OCI-LY3 (cell line): ENCODE data around the gene RAB20.
"Not testable (repeated sequence)": the region's sequence is repeated elsewhere in the genome, so short reads cannot be mapped to it uniquely, and the experiment has no call there.

Source experiments
- H2AFZ ChIP-seq: fragments of 200-600, 300-600 bp; shearing (Covaris generic); 2 replicates; pipeline ENCODE4 v1.6.0; 2014; ENCODE audit warnings: antibody characterized with exemption, low read depth, low read length
- H3K27ac ChIP-seq: fragments of 200-600, 300-600 bp; sonication (generic); 2 replicates; pipeline ENCODE4 v1.5.1; 2014; ENCODE audit warnings: mild to moderate bottlenecking, low read length, moderate library complexity, mixed read lengths
- H3K27me3 ChIP-seq: fragments of 200-600, 300-600 bp; sonication (generic); 2 replicates; pipeline ENCODE4 v1.6.1; 2014; ENCODE audit warnings: low read depth, low read length, mixed read lengths
- H3K36me3 ChIP-seq: fragments of 200-600, 300-600 bp; sonication (generic); replicated peaks from 2 replicates; pipeline ENCODE3; 2014; ENCODE audit warnings: low read depth, low read length, mixed read lengths
- H3K4me1 ChIP-seq: fragments of 300-600, 200-600 bp; sonication (generic); 2 replicates; pipeline ENCODE4 v1.6.1; 2014; ENCODE audit warnings: low read length, mixed read lengths
- H3K4me2 ChIP-seq: fragments of 200-600, 300-600 bp; sonication (generic); 2 replicates; pipeline ENCODE4 v1.6.1; 2014; ENCODE audit warnings: low read length, mixed read lengths
- H3K4me3 ChIP-seq: fragments of 300-600, 200-600 bp; sonication (generic); 2 replicates; pipeline ENCODE4 v1.5.1; 2014; ENCODE audit warnings: antibody characterized with exemption, mild to moderate bottlenecking, low read length, moderate library complexity
- H3K79me2 ChIP-seq: fragments of 300-600, 200-600 bp; shearing (Covaris generic); 2 replicates; pipeline ENCODE4 v1.6.1; 2014; ENCODE audit warnings: mild to moderate bottlenecking, low read length, mixed read lengths
- H3K9ac ChIP-seq: fragments of 300-600, 200-600 bp; shearing (Covaris generic); 2 replicates; pipeline ENCODE4 v1.6.0; 2014; ENCODE audit warnings: mild to moderate bottlenecking, low read length, moderate library complexity
- H3K9me3 ChIP-seq: fragments of 200-600, 300-600 bp; shearing (Covaris generic); 2 replicates; pipeline ENCODE4 v1.6.1; 2014; ENCODE audit warnings: low read length, mixed read lengths; ENCODE audit not compliant: insufficient read depth
- H4K20me1 ChIP-seq: fragments of 200-600, 300-600 bp; sonication (generic); 2 replicates; pipeline ENCODE4 v1.6.1; 2016; ENCODE audit warnings: low read length, mixed read lengths; ENCODE audit not compliant: insufficient read depth
- EZH2phosphoT487 ChIP-seq: fragments of 200-600 bp; shearing (Covaris generic); IDR thresholded peaks from 2 replicates; pipeline ENCODE4 v1.6.1; 2018; ENCODE audit warnings: antibody characterized with exemption, mixed run types, low read depth
- TF ChIP-seq, protein P1 (sequence below): fragments of 200-600, 300-600 bp; sonication (generic); IDR thresholded peaks from 2 replicates; pipeline ENCODE4 v1.5.1; 2014; ENCODE audit warnings: antibody characterized with exemption, low read length, low read depth

RAB20 gene

DNA sequence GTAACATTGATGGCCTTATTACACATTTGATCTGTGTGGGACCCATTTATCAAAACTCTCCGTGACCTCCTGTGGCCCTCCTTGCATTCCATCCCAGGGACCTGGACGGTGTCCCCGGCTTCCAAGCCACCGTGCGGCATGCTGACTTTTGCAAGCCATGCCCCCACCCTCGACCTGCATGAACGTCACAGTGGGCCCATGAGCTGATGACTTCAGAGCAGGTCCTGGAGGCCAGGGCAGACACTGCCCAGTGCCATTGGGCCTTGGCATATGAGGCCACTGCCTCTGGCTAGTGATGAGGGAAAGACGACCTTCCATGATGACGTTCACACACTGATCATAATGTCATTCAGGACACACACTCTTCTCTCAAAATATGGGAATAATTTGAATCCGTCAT is 62.8 kb downstream of the RAB20 start:
- 0 out of 2 replicates have a peak, but pooled peaks cover 9% of the 10 kb centered on the region for H3K9me3 ChIP-seq
- no peak overlapping the region for H3K9ac ChIP-seq
- H2AFZ ChIP-seq: no peak overlapping the region
- no peak overlapping the region for H3K4me2 ChIP-seq
- no peaks in the 10 kb centered on the region for H3K36me3 ChIP-seq
- no peak overlapping the region for H3K4me3 ChIP-seq
- H3K79me2 ChIP-seq: no peaks in the 10 kb centered on the region
- no peak overlapping the region for H3K27ac ChIP-seq
- H3K27me3 ChIP-seq: peaks cover 21% of the 10 kb centered on the region
- H3K4me1 ChIP-seq: no peaks in the 10 kb centered on the region
- TF ChIP-seq, protein P1, sequence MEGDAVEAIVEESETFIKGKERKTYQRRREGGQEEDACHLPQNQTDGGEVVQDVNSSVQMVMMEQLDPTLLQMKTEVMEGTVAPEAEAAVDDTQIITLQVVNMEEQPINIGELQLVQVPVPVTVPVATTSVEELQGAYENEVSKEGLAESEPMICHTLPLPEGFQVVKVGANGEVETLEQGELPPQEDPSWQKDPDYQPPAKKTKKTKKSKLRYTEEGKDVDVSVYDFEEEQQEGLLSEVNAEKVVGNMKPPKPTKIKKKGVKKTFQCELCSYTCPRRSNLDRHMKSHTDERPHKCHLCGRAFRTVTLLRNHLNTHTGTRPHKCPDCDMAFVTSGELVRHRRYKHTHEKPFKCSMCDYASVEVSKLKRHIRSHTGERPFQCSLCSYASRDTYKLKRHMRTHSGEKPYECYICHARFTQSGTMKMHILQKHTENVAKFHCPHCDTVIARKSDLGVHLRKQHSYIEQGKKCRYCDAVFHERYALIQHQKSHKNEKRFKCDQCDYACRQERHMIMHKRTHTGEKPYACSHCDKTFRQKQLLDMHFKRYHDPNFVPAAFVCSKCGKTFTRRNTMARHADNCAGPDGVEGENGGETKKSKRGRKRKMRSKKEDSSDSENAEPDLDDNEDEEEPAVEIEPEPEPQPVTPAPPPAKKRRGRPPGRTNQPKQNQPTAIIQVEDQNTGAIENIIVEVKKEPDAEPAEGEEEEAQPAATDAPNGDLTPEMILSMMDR: no peak
- H4K20me1 ChIP-seq: no peaks in the 10 kb centered on the region

DNA sequence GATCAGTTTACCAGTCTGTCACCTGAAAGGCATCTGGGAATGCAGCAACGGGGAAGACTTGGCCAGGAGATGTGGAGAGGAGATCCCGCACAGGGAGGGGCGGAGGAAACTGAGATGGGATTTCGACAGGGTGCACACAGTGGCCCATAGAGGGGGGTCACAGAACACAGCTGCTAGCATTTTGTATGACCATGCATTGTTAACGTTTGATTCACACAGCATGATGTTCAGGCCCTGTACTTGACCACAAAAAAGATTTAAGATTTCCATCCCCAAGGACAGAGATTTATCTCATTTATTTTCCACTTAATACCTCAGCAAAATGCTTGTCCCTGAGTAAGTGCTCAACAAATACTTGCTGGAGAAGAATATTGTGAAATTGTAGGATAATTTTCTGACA is 63.2 kb downstream of the RAB20 start:
- Histone ChIP-seq H3K79me2 (no peaks in the 10 kb centered on the region), H3K9me3 (0 out of 2 replicates have a peak, but pooled peaks cover 9% of the 10 kb centered on the region), H3K27me3 (peaks cover 21% of the 10 kb centered on the region), H3K9ac (no peak overlapping the region), H3K4me2 (no peak overlapping the region), H3K4me1 (no peaks in the 10 kb centered on the region), H4K20me1 (no peaks in the 10 kb centered on the region), H2AFZ (no peak overlapping the region), H3K27ac (no peak overlapping the region), H3K4me3 (no peak overlapping the region), H3K36me3 (no peaks in the 10 kb centered on the region)
- TF ChIP-seq, protein P1: no peak
- no peak for TF ChIP-seq EZH2phosphoT487

DNA sequence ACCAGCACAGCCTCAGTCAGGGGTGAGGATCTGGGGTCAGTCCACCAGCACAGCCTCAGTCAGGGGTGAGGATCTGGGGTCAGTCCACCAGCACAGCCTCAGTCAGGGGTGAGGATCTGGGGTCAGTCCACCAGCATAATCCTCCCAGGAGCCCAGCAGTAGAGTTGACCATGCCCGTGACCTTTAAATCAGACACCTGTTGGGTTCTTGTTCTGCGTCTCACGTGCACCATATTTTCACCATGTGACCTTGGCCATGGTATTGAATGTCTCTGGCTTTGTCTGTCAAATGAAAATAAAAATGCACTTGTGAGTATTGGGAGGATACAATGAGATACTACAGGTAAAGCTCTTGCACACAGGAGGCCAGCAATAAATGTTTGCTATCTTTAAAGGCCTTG is 63.6 kb downstream of the RAB20 start:
- not testable (repeated sequence) for H3K79me2 ChIP-seq, H2AFZ ChIP-seq, H3K27ac ChIP-seq, H3K9me3 ChIP-seq, H3K4me3 ChIP-seq, H4K20me1 ChIP-seq, H3K4me2 ChIP-seq, H3K4me1 ChIP-seq, H3K36me3 ChIP-seq, H3K9ac ChIP-seq
- peaks cover 21% of the 10 kb centered on the region for H3K27me3 ChIP-seq

DNA sequence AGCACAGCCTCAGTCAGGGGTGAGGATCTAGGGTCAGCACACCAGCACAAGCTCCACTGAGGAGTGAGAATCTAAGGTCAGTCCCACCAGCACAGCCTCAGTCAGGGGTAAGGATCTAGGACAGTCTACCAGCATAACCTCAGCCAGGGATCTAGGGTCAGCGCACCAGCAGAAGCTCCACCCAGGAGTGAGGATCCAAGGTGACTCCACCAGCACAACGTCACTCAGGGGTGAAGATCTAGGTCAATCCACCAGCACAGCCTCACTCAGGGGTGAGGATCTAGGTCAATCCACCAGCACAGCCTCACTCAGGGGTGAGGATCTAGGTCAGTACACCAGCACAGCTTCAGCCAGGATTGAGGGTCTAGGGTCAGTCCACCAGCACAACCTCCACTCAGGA is 64.5 kb downstream of the RAB20 start:
- no peak overlapping the region for H3K27ac ChIP-seq
- no peak overlapping the region for H3K4me2 ChIP-seq
- H3K27me3 ChIP-seq: peaks cover 19% of the 10 kb centered on the region
- H4K20me1 ChIP-seq: no peaks in the 10 kb centered on the region
- 0 out of 2 replicates have a peak, but pooled peaks cover 9% of the 10 kb centered on the region for H3K9me3 ChIP-seq
- H3K79me2 ChIP-seq: no peaks in the 10 kb centered on the region
- H3K4me1 ChIP-seq: no peaks in the 10 kb centered on the region
- no peaks in the 10 kb centered on the region for H3K36me3 ChIP-seq
- no peak overlapping the region for H3K4me3 ChIP-seq
- H2AFZ ChIP-seq: no peak overlapping the region
- TF ChIP-seq, protein P1: no peak
- no peak for TF ChIP-seq EZH2phosphoT487
- H3K9ac ChIP-seq: no peak overlapping the region

DNA sequence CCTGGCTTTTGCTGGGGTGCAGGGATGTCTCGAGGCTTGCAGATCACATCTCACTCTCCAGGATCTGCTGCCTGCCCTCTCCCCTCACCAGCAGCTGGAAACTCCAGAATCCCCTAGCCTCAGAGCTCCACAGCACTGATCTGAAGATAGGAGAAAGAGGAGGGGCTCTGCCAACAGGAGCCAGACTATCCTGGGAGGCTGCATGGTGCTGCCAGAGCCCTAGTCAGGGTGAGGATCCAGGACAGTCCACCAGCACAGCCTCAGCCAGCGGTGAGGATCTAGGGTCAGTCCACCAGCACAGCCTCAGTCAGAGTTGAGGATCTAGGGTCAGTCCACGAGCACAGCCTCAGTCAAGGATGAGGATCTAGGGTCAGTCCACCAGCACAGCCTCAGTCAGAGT is 65.2 kb downstream of the RAB20 start:
- H3K4me1 ChIP-seq: no peaks in the 10 kb centered on the region
- no peak overlapping the region for H3K9ac ChIP-seq
- H2AFZ ChIP-seq: no peak overlapping the region
- H3K27me3 ChIP-seq: peaks cover 17% of the 10 kb centered on the region
- no peaks in the 10 kb centered on the region for H4K20me1 ChIP-seq
- no peak overlapping the region for H3K27ac ChIP-seq
- H3K4me3 ChIP-seq: no peak overlapping the region
- H3K9me3 ChIP-seq: 0 out of 2 replicates have a peak, but pooled peaks cover 9% of the 10 kb centered on the region
- no peak overlapping the region for H3K4me2 ChIP-seq
- no peaks in the 10 kb centered on the region for H3K36me3 ChIP-seq
- TF ChIP-seq, protein P1: no peak
- TF ChIP-seq EZH2phosphoT487: no peak
- H3K79me2 ChIP-seq: no peaks in the 10 kb centered on the region
